PC-9 (cell line): ENCODE data around the gene MTFMT. TPM values are rescaled to one million over a fixed set of nuclear protein-coding genes. Genes with fewer than 3 reads are reported as not detected.
A peak's percentile ranks its signal among the peaks of the same experiment; 100 is the strongest.

Source experiments
- BruUV-seq: library from RNA; stranded (reverse); fragments of 400-500 nt; replicated peaks from 2 replicates; lab custom pipeline; 2021; lab: Mats Ljungman, UMichigan
- CTCF ChIA-PET: fragments of 300-600 bp; sonication (Branson Sonifier 250); formaldehyde crosslinking; loops from one replicate; lab custom pipeline; 2022; ENCODE audit warnings: antibody characterized with exemption; lab: Charles Lee
- POLR2A ChIA-PET: fragments of 300-600 bp; sonication (Branson Sonifier 250); formaldehyde crosslinking; loops from one replicate; lab custom pipeline; 2022; ENCODE audit warnings: antibody characterized with exemption; ENCODE audit not compliant: unreplicated experiment; lab: Charles Lee
- DNase-seq, 2 experiments: peaks; one replicate each; pipeline versions ENCODE4 v3.0.0 to v3.0.0-alpha.2; 2015 to 2022; ENCODE audit warnings: mixed read lengths in 1 of 2
- H2AFZ ChIP-seq: fragments of 200-600 bp; sonication (generic); 2 replicates; pipeline ENCODE4 v1.8.1; 2017; ENCODE audit warnings: antibody characterized with exemption
- H3F3A ChIP-seq: fragments of 200-600 bp; sonication (generic); 2 replicates; pipeline ENCODE4 v1.8.1; 2017; ENCODE audit warnings: antibody characterized with exemption, mild to moderate bottlenecking, low read depth; ENCODE audit not compliant: insufficient read depth
- H3K27ac ChIP-seq: fragments of 200-600 bp; sonication (generic); 2 replicates; pipeline ENCODE4 v1.6.1; 2016; ENCODE audit warnings: mixed run types
- H3K27me3 ChIP-seq: fragments of 200-600 bp; sonication (generic); 2 replicates; pipeline ENCODE4 v1.6.1; 2016; ENCODE audit warnings: low read depth, mixed run types; ENCODE audit not compliant: insufficient read depth
- H3K36me3 ChIP-seq: fragments of 200-600 bp; sonication (generic); 2 replicates; pipeline ENCODE4 v1.6.1; 2016; ENCODE audit warnings: low read depth, mixed run types
- H3K4me1 ChIP-seq: fragments of 200-600 bp; sonication (generic); replicated peaks from 2 replicates; pipeline ENCODE4 v1.6.1; 2016; ENCODE audit warnings: mixed run types; ENCODE audit not compliant: insufficient read depth
- H3K4me2 ChIP-seq: fragments of 200-600 bp; sonication (generic); 2 replicates; pipeline ENCODE4 v1.6.1; 2017; ENCODE audit warnings: mixed run types
- H3K4me3 ChIP-seq: fragments of 200-600 bp; sonication (generic); 2 replicates; pipeline ENCODE4 v1.6.1; 2016; ENCODE audit warnings: mixed run types
- H3K79me2 ChIP-seq: fragments of 200-600 bp; sonication (generic); 2 replicates; pipeline ENCODE4 v1.6.1; 2017; ENCODE audit warnings: low read depth, mixed run types
- H3K9me2 ChIP-seq: fragments of 200-600 bp; sonication (generic); 2 replicates; pipeline ENCODE4 v1.8.1; 2017; ENCODE audit warnings: mild to moderate bottlenecking; ENCODE audit not compliant: insufficient read depth
- H3K9me3 ChIP-seq: fragments of 200-600 bp; sonication (generic); 2 replicates; pipeline ENCODE4 v1.8.1; 2016; ENCODE audit warnings: low read depth; ENCODE audit not compliant: insufficient read depth
- H4K20me1 ChIP-seq: fragments of 200-600 bp; sonication (generic); 2 replicates; pipeline ENCODE4 v1.8.1; 2017; ENCODE audit not compliant: insufficient read depth
- CTCF ChIP-seq: fragments of 200-600 bp; sonication (generic); conservative IDR thresholded peaks from 2 replicates; pipeline ENCODE4 v1.6.1; 2017; ENCODE audit warnings: mixed run types, antibody characterized with exemption, mild to moderate bottlenecking, moderate library complexity
- EZH2 ChIP-seq: fragments of 200-600 bp; sonication (generic); IDR thresholded peaks from 2 replicates; pipeline ENCODE4 v1.8.0; 2017; ENCODE audit warnings: antibody characterized with exemption, low read depth
- intact Hi-C: fragments of 100-400 bp; cut with micrococcal nuclease; formaldehyde crosslinking; loops from one replicate; pipeline ENCODE4 v1.10.0; 2022; ENCODE audit not compliant: unreplicated experiment
- total RNA-seq: library from RNA; stranded (reverse); gene quantifications from 2 replicates; pipeline ENCODE4 v1.2.3, GENCODE V29; 2021

Gene MTFMT
- total RNA-seq, 1 experiment from 2014 or later: 16.0 TPM

- H3K4me3 ChIP-seq: no peak overlapping the region
- POLR2A ChIA-PET: no interaction called here
- no TSS peak for BruUV-seq
- H3K27ac ChIP-seq: no peak overlapping the region
- H2AFZ ChIP-seq: no peak overlapping the region
- CTCF ChIA-PET: no interaction called here
- no peak overlapping the region for H3K4me2 ChIP-seq
- peaks cover 2% of the 10 kb centered on the region; the same call in 1 of the 2 replicates for H3F3A ChIP-seq
- no peak for DNase-seq
- TF ChIP-seq CTCF (no peak), EZH2 (no peak)
- intact Hi-C loops: loop anchor here (10.0 kb wide), 1 partner anchor 134 kb away; the partner anchor contains the start of gene CLPX
- H3K9me3 ChIP-seq: no peaks in the 10 kb centered on the region
- no peaks in the 10 kb centered on the region for H4K20me1 ChIP-seq
- no peaks in the 10 kb centered on the region for H3K79me2 ChIP-seq
- no peaks in the 10 kb centered on the region for H3K27me3 ChIP-seq
- peaks cover 18% of the 10 kb centered on the region for H3K4me1 ChIP-seq
- H3K9me2 ChIP-seq: no peaks in the 10 kb centered on the region
- H3K36me3 ChIP-seq: no peaks in the 10 kb centered on the region
Observed at GRCh38 chr15:65051266-65051665, 21.8 kb upstream of the MTFMT start.

DNA sequence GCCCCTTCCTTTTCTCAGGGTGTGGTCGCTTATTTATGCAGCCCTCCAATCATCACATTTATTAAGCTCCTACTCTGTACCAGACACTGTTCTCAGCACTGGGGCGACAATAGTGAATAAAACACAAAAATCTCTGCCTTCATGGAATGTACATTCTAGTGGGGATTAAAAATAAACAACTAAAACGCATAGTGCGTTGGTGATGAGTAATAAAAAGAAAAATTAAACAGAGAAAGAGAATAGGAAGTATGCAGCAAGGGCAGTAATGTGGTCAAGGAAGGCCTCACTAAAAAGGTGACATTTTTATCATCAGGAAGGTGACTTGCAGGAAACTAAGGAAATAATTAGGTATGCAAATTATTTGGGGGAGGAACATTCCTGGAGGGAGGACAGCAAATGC, 20.8 kb upstream of the MTFMT start:
- Histone ChIP-seq H3K9me3 (no peaks in the 10 kb centered on the region), H3K4me1 (peaks cover 14% of the 10 kb centered on the region), H3K27ac (no peak overlapping the region), H3K4me2 (no peak overlapping the region), H3K27me3 (no peaks in the 10 kb centered on the region), H3K4me3 (no peak overlapping the region), H2AFZ (no peak overlapping the region), H3F3A (peaks cover 5% of the 10 kb centered on the region; the same call in 1 of the 2 replicates), H3K79me2 (no peaks in the 10 kb centered on the region), H3K36me3 (no peaks in the 10 kb centered on the region), H4K20me1 (no peaks in the 10 kb centered on the region), H3K9me2 (no peaks in the 10 kb centered on the region)
- no TSS peak for BruUV-seq
- TF ChIP-seq CTCF: no peak
- TF ChIP-seq EZH2: no peak
- ChIA-PET POLR2A (no interaction called here), CTCF (no interaction called here)
- intact Hi-C loops: loop anchor here (10.0 kb wide), 1 partner anchor 135 kb away; the partner anchor contains the start of gene CLPX
- no peak for DNase-seq

- Histone ChIP-seq H3K27me3 (no peaks in the 10 kb centered on the region), H3K4me2 (peak overlapping the region; percentile 59), H3K4me1 (peaks cover 12% of the 10 kb centered on the region), H2AFZ (no peak overlapping the region), H4K20me1 (no peaks in the 10 kb centered on the region), H3K36me3 (no peaks in the 10 kb centered on the region), H3K9me3 (no peaks in the 10 kb centered on the region), H3K79me2 (no peaks in the 10 kb centered on the region), H3K4me3 (peak overlapping the region; percentile 20; the same call in 1 of the 2 replicates), H3K9me2 (no peaks in the 10 kb centered on the region), H3F3A (peaks cover 14% of the 10 kb centered on the region), H3K27ac (no peak overlapping the region)
- TF ChIP-seq CTCF: no peak
- no peak for TF ChIP-seq EZH2
- BruUV-seq: no TSS peak
- CTCF ChIA-PET: interaction anchor here (0.6 kb wide), 2 partner anchors 57 to 220 kb away, joined by 4 to 5 read pairs; no protein-coding TSS in a partner anchor
- intact Hi-C loops: no loop called here
- POLR2A ChIA-PET: no interaction called here
- peak; percentile 58 to 72 for DNase-seq
Observed at GRCh38 chr15:65049418-65049840, 20.0 kb upstream of the MTFMT start.
